ENCODE results near the gene SBK1. TPM values are rescaled to one million over a fixed set of nuclear protein-coding genes. Genes with fewer than 3 reads are reported as not detected.
"Not testable (repeated sequence)": the region's sequence is repeated elsewhere in the genome, so short reads cannot be mapped to it uniquely, and the experiment has no call there.

SBK1 gene
- polyA plus RNA-seq, 3 donors from 2014 or later = 5.1 to 14.2 (median 5.1) TPM

GRCh38 chr16:28317040-28317880 lies 24.9 kb downstream of the SBK1 start:
- peaks cover 3 to 5% (median 4%) of the 10 kb centered on the region in 3 donors for H3K27me3 Mint-ChIP-seq (ENCODE audit: low read depth in 3 of 3)
- peaks cover 0 to 2% (median 0%) of the 10 kb centered on the region in 6 donors for H3K9me3 Mint-ChIP-seq
- DNase-seq = peak; percentile 74 to 81 (median 76)
- H3K4me1 Mint-ChIP-seq = peaks cover 51 to 52% of the 10 kb centered on the region in 2 donors
- peak overlapping the region; percentile 58 to 83 (median 70) for H3K4me3 Mint-ChIP-seq
- H3K36me3 Mint-ChIP-seq = peaks cover 3 to 23% (median 20%) of the 10 kb centered on the region in 3 donors
- peak overlapping the region; percentile 55 to 93 (median 92) for H3K27ac Mint-ChIP-seq

DNA sequence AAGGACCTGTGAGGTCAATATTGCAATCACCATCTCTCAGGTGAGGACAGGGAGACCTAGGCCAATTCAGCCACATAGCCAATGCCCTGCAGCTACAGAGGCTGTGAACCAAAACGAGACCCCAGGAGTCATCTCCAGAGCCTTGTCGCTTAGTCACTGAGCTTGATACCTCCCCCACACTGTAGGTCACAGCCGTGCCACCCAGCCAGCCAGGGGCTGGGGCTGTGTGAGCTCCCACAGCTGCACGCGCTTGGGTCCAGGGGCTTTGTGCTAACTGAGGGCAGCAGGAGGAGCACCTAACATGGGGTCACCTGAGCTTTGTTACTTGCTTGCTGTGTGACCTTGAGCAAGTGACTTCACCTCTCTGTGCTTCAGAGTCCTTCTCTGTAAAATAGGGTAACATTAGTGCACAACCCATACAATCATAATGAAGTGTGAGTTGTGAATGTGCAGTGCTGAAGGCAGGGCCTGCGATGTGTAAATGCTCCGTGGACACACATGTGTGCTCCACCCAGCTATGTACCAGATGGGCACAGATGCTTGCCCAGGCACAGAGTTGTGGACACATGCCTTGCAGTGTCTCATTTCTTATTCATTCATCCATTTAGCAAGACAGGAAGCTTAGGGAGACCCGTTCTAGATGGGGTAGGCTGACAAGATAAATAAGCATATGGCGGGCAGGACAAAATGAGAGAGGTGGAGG lies 25.9 kb downstream of the SBK1 start:
- Mint-ChIP-seq H3K4me1 (peaks cover 42 to 45% of the 10 kb centered on the region in 2 donors), H3K27me3 (ENCODE audit: low read depth in 3 of 3) (peaks cover 3 to 5% (median 4%) of the 10 kb centered on the region in 3 donors), H3K36me3 (peaks cover 3 to 21% (median 17%) of the 10 kb centered on the region in 3 donors), H3K9me3 (peaks cover 0 to 2% (median 0%) of the 10 kb centered on the region in 6 donors), H3K4me3 (no peak overlapping the region), H3K27ac (peak overlapping the region in 5 of 6 donors; percentile 21 to 85 (median 30))
- no peak for DNase-seq

GRCh38 chr16:28319476-28320022 lies 27.2 kb downstream of the SBK1 start:
- Mint-ChIP-seq H3K27me3 (ENCODE audit: low read depth in 3 of 3) (peaks cover 3 to 5% (median 4%) of the 10 kb centered on the region in 3 donors), H3K36me3 (peaks cover 3 to 21% (median 17%) of the 10 kb centered on the region in 3 donors), H3K4me1 (peaks cover 32 to 33% of the 10 kb centered on the region in 2 donors), H3K9me3 (peaks cover 0 to 2% (median 0%) of the 10 kb centered on the region in 6 donors), H3K27ac (peak overlapping the region in 1 of 6 donors; percentile 16), H3K4me3 (no peak overlapping the region)
- no peak for DNase-seq

DNA sequence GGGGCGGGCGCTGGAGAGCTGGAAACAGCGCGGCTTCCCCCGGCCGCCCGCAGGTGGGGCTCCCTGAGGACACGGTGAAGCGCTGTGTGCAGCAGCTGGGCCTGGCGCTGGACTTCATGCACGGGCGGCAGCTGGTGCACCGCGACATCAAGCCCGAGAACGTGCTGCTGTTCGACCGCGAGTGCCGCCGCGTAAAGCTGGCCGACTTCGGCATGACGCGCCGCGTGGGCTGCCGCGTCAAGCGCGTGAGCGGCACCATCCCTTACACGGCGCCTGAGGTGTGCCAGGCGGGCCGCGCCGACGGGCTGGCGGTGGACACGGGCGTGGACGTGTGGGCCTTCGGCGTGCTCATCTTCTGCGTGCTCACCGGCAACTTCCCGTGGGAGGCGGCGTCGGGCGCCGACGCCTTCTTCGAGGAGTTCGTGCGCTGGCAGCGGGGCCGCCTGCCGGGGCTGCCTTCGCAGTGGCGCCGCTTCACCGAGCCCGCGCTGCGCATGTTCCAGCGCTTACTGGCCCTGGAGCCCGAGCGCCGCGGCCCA lies 27.8 kb downstream of the SBK1 start:
- peaks cover 3 to 5% (median 4%) of the 10 kb centered on the region in 3 donors for H3K27me3 Mint-ChIP-seq (ENCODE audit: low read depth in 3 of 3)
- DNase-seq = no peak
- H3K27ac Mint-ChIP-seq = no peak overlapping the region
- H3K4me1 Mint-ChIP-seq = peaks cover 27 to 28% of the 10 kb centered on the region in 2 donors
- peaks cover 0 to 2% (median 0%) of the 10 kb centered on the region in 6 donors for H3K9me3 Mint-ChIP-seq
- H3K36me3 Mint-ChIP-seq = peaks cover 3 to 20% (median 16%) of the 10 kb centered on the region in 3 donors
- no peak overlapping the region for H3K4me3 Mint-ChIP-seq

DNA sequence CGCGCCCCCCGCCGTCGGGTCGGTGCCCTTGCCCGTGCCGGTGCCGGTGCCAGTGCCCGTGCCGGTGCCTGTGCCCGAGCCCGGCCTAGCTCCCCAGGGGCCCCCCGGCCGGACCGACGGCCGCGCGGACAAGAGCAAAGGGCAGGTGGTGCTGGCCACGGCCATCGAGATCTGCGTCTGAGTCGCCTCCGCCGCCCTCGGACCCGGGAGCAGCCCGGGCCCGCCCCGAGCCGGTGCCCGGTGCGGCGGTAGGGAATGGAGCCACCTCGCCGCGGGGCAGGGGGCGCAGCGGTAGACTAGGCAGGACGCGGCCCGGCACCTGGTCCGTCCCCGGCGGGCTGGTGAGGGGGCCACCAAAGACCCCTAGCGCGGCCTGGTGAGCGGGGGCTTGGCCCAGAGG lies 28.4 kb downstream of the SBK1 start:
- Mint-ChIP-seq H3K27me3 (ENCODE audit: low read depth in 3 of 3) (peaks cover 3 to 5% (median 4%) of the 10 kb centered on the region in 3 donors), H3K4me3 (no peak overlapping the region), H3K4me1 (peaks cover 22 to 23% of the 10 kb centered on the region in 2 donors), H3K36me3 (peaks cover 3 to 17% (median 13%) of the 10 kb centered on the region in 3 donors), H3K27ac (no peak overlapping the region), H3K9me3 (peaks cover 0 to 2% (median 0%) of the 10 kb centered on the region in 6 donors)
- no peak for DNase-seq

DNA sequence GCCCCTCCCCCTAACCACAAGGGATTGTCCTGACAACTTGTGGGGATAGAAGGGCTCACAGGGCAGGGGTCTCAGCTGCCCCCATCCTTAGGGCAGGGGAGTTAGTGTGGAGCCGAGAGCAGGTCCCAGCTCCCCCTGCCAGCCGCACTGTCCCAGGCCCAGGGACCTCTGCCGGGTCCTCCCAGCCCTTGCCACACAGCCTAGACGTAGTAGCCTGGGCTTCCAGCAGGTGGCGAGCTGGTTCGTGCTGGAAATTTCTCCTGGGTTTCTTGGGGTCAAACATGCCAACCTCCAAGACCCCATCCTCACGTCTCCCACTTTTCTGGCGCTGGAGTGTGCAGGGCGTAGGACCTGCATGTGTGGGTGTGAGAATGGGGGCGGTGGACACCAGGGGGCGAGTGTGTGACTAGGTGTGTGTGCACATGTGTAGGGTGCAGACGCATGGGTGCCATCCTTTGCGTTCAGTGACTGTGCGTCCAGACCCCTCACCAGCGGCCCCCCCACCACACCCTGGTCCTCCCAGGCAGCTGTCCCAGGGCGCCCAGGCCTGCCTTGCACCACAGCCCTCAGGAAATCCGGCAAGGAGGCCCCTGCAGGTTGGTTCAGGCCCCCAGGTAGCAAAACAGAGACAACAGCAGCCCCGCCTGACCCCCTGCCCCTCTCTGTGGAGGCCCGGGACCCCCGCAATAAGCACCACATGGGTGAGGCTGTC lies 29.5 kb downstream of the SBK1 start:
- Mint-ChIP-seq H3K36me3 (peaks cover 3 to 16% (median 13%) of the 10 kb centered on the region in 3 donors), H3K4me1 (peaks cover 14% of the 10 kb centered on the region in 2 donors), H3K4me3 (no peak overlapping the region), H3K27ac (no peak overlapping the region), H3K27me3 (ENCODE audit: low read depth in 3 of 3) (peaks cover 3 to 5% (median 4%) of the 10 kb centered on the region in 3 donors), H3K9me3 (peaks cover 0 to 2% (median 0%) of the 10 kb centered on the region in 6 donors)
- DNase-seq = peak in 1 of 3 donors; percentile 41

DNA sequence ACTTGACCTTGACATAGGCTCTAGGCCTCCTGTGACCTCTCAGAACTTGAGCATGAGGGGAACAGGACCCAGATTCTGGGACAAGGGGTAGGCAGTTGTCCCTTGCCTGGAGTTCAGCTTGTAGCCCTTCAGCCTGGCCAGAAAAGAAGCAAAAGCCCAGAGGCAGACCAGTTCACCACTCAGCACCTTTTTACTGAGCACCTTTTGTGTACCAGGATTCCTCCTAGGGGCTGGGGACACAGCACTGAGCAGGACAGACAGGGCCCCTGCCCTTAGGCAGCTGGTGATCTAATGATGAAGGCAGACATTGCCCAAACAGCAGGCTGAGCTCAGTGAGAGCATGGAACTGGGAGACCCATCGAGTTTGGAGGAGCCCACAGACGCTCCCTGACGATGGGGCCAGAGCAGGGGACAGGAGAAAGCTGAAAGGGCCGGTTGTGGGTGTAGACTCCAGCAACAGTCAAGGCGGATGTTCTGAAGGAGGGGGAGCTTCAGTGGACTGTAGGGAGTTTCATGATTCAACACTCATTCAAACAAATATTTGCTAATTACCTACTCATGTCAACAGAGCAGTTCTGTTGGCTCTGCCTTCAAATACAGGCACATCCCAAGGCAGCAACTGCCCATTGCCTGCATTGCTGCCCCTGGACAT lies 32.0 kb downstream of the SBK1 start:
- DNase-seq = no peak
- no peak overlapping the region for H3K4me3 Mint-ChIP-seq

GRCh38 chr16:28324887-28325279 lies 32.6 kb downstream of the SBK1 start:
- peaks cover 6 to 8% of the 10 kb centered on the region in 2 donors for H3K4me1 Mint-ChIP-seq
- no peaks in the 10 kb centered on the region for H3K36me3 Mint-ChIP-seq
- DNase-seq = no peak
- H3K9me3 Mint-ChIP-seq = no peaks in the 10 kb centered on the region
- peak overlapping the region in 3 of 6 donors; percentile 12 to 62 (median 24) for H3K27ac Mint-ChIP-seq
- H3K27me3 Mint-ChIP-seq (ENCODE audit: low read depth in 3 of 3) = peaks cover 0 to 3% (median 1%) of the 10 kb centered on the region in 3 donors
- H3K4me3 Mint-ChIP-seq = no peak overlapping the region

More for the DNA sequence above, 32.0 kb downstream of the SBK1 start:
- Mint-ChIP-seq H3K4me1 (peaks cover 6 to 8% of the 10 kb centered on the region in 2 donors), H3K36me3 (peaks cover 0 to 3% (median 2%) of the 10 kb centered on the region in 3 donors), H3K27ac (peak overlapping the region; percentile 19 to 74 (median 51)), H3K9me3 (peaks cover 0 to 2% (median 0%) of the 10 kb centered on the region in 6 donors), H3K27me3 (ENCODE audit: low read depth in 3 of 3) (peaks cover 1 to 3% (median 3%) of the 10 kb centered on the region in 3 donors)

DNA sequence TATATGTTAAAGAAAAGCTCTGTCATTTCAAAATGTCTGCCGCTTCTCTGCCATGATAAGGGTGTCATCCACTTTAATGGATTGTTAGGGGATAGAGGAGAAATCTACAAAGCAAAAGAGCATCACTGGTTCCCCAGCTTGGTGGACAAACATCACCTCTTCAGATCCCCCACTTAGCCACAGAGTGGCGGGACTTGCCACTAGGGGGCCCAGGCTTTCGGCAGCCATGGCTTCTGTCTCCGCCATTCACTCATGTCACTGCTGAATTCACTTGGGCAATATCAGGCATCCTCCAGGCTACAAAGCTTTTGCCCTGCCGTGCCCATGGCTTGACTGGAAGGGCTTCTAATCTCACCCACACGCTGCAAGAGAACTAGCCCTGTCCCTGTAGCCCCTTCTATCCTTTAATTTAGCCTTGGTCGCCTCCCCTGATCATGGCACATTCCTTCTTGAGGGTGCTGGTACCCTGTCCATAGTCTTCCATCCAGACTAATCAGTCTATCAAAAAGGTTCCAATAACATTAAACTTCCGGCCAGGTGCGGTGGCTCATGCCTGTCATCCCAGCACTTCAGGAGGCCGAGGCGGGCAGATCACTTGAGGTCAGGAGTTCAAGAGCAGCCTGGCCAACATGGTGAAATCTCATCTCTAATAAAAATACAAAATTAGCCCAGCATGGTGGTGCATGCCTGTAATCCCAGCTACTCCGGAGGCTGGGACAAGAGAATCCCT lies 34.7 kb downstream of the SBK1 start:
- Mint-ChIP-seq H3K36me3 (no peaks in the 10 kb centered on the region), H3K4me1 (peaks cover 6 to 8% of the 10 kb centered on the region in 2 donors), H3K27ac (peak overlapping the region in 5 of 6 donors; percentile 19 to 87 (median 73)), H3K9me3 (no peaks in the 10 kb centered on the region), H3K27me3 (ENCODE audit: low read depth in 3 of 3) (peaks cover 0 to 1% (median 1%) of the 10 kb centered on the region in 3 donors), H3K4me3 (no peak overlapping the region)
- DNase-seq = peak; percentile 53 to 66 (median 55)

DNA sequence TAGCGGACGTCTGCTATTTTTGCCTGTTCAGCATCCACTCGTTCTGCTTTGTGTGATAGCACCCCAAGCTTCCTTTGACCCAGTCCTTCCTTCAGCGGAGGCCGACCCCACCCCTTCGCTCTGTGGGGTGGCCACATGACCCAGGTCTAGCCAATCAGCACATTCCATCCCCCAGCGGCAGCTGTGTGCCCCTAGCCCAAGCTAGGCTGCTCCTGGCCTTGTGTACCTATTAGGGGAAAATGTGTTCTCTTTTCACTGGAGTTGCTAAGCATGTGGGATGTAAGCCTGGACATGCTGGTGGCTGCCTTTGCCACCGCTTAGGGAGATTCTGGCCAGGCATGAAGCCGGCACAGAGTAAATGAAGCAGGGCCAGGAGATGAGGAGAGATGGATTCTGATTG lies 37.9 kb downstream of the SBK1 start:
- H3K4me3 Mint-ChIP-seq; H3K36me3 Mint-ChIP-seq; H3K27ac Mint-ChIP-seq; H3K4me1 Mint-ChIP-seq; DNase-seq; H3K9me3 Mint-ChIP-seq; H3K27me3 Mint-ChIP-seq (ENCODE audit: low read depth in 3 of 3): not testable (repeated sequence)

DNA sequence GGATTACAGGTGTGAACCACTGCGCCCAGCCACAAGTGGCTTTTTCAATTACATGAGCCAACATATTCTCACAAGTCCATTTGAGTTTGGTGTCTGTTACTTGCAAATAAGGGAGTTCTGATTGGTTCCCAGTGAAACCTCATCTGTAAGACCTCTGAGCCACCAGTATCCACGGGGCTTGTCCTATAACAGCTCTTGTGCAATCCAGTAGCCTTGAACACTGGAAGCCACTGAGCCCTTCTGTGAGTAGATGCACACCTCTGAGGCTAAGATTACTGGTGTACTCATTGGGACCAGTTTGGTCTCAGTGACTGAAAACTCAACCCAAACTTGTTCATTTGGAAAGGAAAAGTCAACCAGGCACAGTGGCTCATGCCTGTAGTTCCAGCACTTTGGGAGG lies 38.7 kb downstream of the SBK1 start:
- not testable (repeated sequence) for H3K36me3 Mint-ChIP-seq; H3K9me3 Mint-ChIP-seq; H3K27ac Mint-ChIP-seq; DNase-seq; H3K4me1 Mint-ChIP-seq; H3K27me3 Mint-ChIP-seq (ENCODE audit: low read depth in 3 of 3); H3K4me3 Mint-ChIP-seq

DNA sequence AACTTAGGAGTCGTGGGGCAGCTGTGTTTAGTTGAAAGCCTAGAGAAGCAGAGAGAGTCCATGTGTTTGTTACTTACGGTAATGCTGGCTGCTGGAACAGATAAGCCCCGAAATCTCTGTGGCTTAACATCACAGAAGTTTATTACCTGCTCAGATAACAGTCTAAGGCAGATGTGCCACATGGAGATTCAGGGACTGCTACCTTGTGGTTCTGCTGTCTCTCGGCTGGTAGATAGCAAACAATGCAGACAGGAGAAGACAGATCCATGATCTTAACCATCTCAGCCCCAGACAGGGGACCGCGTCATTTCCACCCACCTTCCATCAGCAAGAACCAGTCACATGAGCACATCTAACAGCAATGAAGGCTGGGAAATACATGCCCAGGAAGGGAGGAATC lies 40.3 kb downstream of the SBK1 start:
- DNase-seq; H3K27ac Mint-ChIP-seq; H3K36me3 Mint-ChIP-seq; H3K4me3 Mint-ChIP-seq; H3K4me1 Mint-ChIP-seq; H3K27me3 Mint-ChIP-seq (ENCODE audit: low read depth in 3 of 3); H3K9me3 Mint-ChIP-seq: not testable (repeated sequence)

Data from immature natural killer cell (primary cell).